H1 (cell line): ENCODE results near the gene HADH. TPM values are rescaled to one million over a fixed set of nuclear protein-coding genes. Genes with fewer than 3 reads are reported as not detected.

Source experiments
- FOSL1 ChIP-seq: IDR thresholded peaks from 2 replicates; pipeline ENCODE4 v1.6.1; 2011; ENCODE audit warnings: mild to moderate bottlenecking, low read depth, low read length, moderate library complexity; ENCODE audit not compliant: insufficient read depth
- polyA plus RNA-seq, 7 experiments: library from polyadenylated mRNA; depleted of rRNA in 3 of 7; stranded (reverse) in 5 of 7; unstranded in 2 of 7; fragments of >200 nt in 5 of 7; fragments of 200-250 nt in 2 of 7; gene quantifications; 1 replicate in 5 of 7; 2 replicates in 1 of 7; 4 replicates in 1 of 7; pipeline versions ENCODE4 v1.2.1 to v1.2.3, GENCODE V29; 2011 to 2013; ENCODE audit warnings: missing spikeins in 2 of 7, mixed read lengths in 2 of 7
- total RNA-seq: library from RNA; stranded (reverse); fragmentation: NEBNext Ultra II Directional; extraction: Animal tissue kit (Norgen Biotek cat#: 25700); gene quantifications from 2 replicates; pipeline ENCODE4 v1.2.1, GENCODE V29; 2021

The HADH gene
- total and polyA plus RNA-seq, 2 of the 8 experiments (the other 6 are each of a cell fraction or from before 2014, with no cell fraction given): 47.5 to 54.4 TPM

DNA sequence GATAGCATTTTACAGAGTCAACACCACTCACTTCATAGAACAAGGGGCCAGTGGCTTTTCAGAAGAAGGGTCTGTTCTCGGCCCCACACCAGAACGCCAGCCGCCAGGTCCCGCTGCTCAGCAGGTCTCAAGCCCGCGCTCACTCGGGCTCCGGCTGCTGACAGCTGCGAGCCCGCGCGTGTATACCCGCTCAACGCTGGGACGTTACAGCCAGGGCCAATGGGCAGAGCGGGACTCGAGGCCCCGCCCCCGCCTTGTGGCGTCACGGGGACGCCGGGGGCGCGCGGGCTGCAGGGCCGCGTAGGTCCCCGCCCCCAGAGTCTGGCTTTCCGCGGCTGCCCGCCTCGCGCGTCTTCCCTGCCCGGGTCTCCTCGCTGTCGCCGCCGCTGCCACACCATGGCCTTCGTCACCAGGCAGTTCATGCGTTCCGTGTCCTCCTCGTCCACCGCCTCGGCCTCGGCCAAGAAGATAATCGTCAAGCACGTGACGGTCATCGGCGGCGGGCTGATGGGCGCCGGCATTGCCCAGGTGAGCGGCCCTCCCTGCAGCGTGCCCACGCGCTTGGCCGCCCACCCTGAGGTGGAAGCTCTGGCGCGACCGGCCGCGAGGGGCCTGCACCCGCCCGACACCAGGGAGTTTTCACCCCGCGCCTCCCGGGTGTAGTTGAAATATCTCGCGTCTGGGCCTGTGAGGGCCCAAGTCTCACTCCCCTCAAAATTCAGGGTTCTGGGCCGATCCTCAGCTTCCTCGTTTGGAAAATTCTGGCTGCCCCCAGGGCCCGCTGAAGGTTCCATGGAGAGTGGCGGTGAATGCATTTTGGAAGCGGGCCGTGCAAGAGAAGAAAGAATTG is at the start of gene HADH (continued):
- TF ChIP-seq FOSL1: no peak
